Body of pancreas (tissue), 4 donors: ENCODE data around the gene OGFR. TPM values are rescaled to one million over a fixed set of nuclear protein-coding genes. Genes with fewer than 3 reads are reported as not detected.

ENCODE experiments used
- ATAC-seq: fragments of 150-250 bp; one replicate; pipeline ENCODE4 v1.9.1; 2016
- DNase-seq, 4 donors: peaks; one replicate each; pipeline ENCODE4 v3.0.0-alpha.2; 2019
- H3K27ac ChIP-seq, 4 donors: fragments of 200-600 bp; sonication (generic); 1 replicate in 3 of 4; 2 replicates in 1 of 4; pipeline versions ENCODE4 v1.5.1 to v1.6.1; 2016 to 2019; ENCODE audit warnings: mild to moderate bottlenecking in 1 of 4, mixed read lengths in 1 of 4, moderate library complexity in 1 of 4
- H3K27me3 ChIP-seq, 2 donors: fragments of 200-600 bp; sonication (generic); one replicate each; pipeline ENCODE4 v1.6.0; 2016; ENCODE audit warnings: mild to moderate bottlenecking in 1 of 2
- H3K36me3 ChIP-seq, 2 donors: fragments of 200-600 bp; sonication (generic); replicated peaks in 1 of 2; 2 replicates each; pipeline ENCODE4 v1.5.1; 2016; ENCODE audit warnings: low read depth in 2 of 2; ENCODE audit not compliant: insufficient read depth in 1 of 2
- H3K4me1 ChIP-seq: fragments of 200-600 bp; sonication (generic); one replicate; pipeline ENCODE4 v1.6.0; 2016
- H3K4me3 ChIP-seq, 2 donors: fragments of 200-600 bp; sonication (generic); 1 replicate in 1 of 2; 2 replicates in 1 of 2; pipeline ENCODE4 v1.5.1; 2016 to 2019
- H3K9me3 ChIP-seq, 3 donors: fragments of 200-600 bp; sonication (generic); 1 replicate in 2 of 3; 2 replicates in 1 of 3; pipeline ENCODE4 v1.5.1; 2016
- POLR2A ChIP-seq, 3 donors: fragments of 450-650 bp; IDR thresholded peaks; one replicate each; pipeline ENCODE4 v1.6.1; 2016; ENCODE audit warnings: antibody characterized with exemption in 3 of 3, mild to moderate bottlenecking in 2 of 3
- WGBS, 2 donors: methylation state at CpG; one replicate each; pipeline ENCODE4 v1.1.5; 2017; 5-methylcytosine and 5-hydroxymethylcytosine counted together
- intact Hi-C: fragments of 100-400 bp; cut with DNase I; formaldehyde crosslinking; loops from one replicate; pipeline ENCODE4 v1.15.1; 2023
- total RNA-seq, 2 donors: library from RNA; depleted of rRNA; stranded (reverse); fragments of >200 nt; gene quantifications; one replicate each; pipeline ENCODE4 v1.1.0, GENCODE V29; 2016
- TF ChIP-seq, protein P1 (sequence below), 7 experiments: fragments of 450-650 bp in 4 of 7; fragments of 200-600 bp in 3 of 7; sonication (generic) in 3 of 7; IDR thresholded peaks; one replicate each; pipeline ENCODE4 v1.5.1; 2016 to 2019; ENCODE audit warnings: antibody characterized with exemption in 7 of 7

Gene OGFR
- total RNA-seq, 2 donors from 2014 or later, result 46.4 to 47.8 TPM

DNA sequence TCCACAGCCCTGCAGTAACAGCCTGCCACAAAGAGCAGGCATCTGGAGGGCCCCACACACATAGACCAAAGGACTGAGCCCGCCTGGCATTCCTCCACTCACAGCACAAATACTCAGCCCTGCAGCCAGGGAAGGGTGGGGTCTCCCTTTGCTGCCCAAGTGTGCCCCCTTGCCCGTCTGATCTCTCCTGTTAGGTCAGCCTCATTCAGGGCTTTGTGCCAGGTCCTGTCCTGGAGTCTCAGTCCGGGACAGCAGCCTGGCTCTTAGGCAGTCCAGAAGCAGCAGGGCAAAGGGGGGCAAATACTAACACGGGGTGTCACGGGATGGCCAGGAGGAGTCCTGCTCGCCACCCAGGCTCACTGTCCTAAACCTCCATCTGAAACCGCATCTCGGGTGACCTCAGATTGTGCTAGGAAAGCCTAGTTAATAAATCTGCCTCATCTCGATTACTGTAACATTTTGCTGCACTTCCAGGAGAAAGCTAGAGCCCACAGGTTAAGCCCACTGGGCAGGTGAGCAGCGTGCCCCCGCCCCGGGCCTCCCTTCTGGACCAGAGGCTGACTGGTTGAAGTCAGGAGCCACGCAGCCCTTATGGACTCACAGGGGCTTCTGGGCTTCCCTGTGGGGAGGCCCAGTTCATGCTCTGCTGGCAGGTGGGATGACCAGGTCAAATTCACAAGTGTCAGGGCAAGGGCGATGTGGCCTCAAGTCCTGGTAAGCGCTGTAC, 3.2 kb upstream of the OGFR start:
- Histone ChIP-seq H3K4me1 (peaks cover 31% of the 10 kb centered on the region), H3K27ac (no peak overlapping the region), H3K4me3 (no peak overlapping the region), H3K36me3 (peaks cover 0 to 13% of the 10 kb centered on the region in 2 donors), H3K9me3 (no peaks in the 10 kb centered on the region), H3K27me3 (no peaks in the 10 kb centered on the region)
- DNase-seq (no peak), ATAC-seq (no peak)
- intact Hi-C loops, result no loop called here
- TF ChIP-seq POLR2A (IDR thresholded peaks at IDR 0.05), result no peak
- TF ChIP-seq, protein P1, sequence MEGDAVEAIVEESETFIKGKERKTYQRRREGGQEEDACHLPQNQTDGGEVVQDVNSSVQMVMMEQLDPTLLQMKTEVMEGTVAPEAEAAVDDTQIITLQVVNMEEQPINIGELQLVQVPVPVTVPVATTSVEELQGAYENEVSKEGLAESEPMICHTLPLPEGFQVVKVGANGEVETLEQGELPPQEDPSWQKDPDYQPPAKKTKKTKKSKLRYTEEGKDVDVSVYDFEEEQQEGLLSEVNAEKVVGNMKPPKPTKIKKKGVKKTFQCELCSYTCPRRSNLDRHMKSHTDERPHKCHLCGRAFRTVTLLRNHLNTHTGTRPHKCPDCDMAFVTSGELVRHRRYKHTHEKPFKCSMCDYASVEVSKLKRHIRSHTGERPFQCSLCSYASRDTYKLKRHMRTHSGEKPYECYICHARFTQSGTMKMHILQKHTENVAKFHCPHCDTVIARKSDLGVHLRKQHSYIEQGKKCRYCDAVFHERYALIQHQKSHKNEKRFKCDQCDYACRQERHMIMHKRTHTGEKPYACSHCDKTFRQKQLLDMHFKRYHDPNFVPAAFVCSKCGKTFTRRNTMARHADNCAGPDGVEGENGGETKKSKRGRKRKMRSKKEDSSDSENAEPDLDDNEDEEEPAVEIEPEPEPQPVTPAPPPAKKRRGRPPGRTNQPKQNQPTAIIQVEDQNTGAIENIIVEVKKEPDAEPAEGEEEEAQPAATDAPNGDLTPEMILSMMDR (IDR thresholded peaks at IDR 0.05), result no peak
- 80 to 100% methylated on average over 1 to 15 of the region's 15 CpGs for WGBS, 2 donors

DNA sequence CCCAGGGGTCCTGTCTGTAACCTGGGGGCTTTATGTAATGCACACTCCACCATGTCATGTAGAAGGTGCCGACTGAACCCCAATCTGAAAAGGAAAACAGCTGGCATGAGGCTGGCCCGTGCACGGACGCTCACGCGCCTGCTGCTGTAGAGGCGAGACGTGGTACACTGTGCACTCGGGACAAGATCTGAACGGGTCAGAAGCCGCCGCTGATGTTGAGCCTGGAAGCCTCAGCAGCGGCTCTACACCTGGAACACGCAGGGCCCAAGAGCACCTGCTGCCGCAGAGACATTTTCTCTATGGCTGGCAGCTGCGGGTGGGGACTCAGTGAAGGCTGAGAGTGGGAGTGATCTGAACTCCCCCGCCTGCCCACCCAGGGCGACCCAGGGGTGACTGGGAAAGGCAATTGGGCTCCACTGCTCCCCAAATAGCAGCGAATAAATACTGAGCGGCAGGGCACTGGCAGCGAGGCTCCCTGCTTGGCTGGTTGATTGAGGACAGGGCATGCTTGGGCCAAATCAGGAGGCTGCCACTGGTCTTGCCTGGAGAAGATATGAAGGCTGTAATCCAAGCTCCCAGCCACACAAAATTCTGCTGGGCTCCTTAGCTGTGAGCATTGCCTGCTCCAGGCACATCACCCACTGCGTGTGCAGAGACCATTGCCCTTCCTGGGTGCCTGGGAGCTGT, 2.5 kb upstream of the OGFR start:
- peaks cover 0 to 13% of the 10 kb centered on the region in 2 donors for H3K36me3 ChIP-seq
- 73 to 78% methylated on average over 21 to 22 of the region's 22 CpGs for WGBS, 2 donors
- DNase-seq, result no peak
- no peaks in the 10 kb centered on the region for H3K27me3 ChIP-seq
- H3K27ac ChIP-seq, result no peak overlapping the region
- H3K4me3 ChIP-seq, result no peak overlapping the region
- ATAC-seq, result no peak
- H3K9me3 ChIP-seq, result no peaks in the 10 kb centered on the region
- intact Hi-C loops, result no loop called here
- peaks cover 35% of the 10 kb centered on the region for H3K4me1 ChIP-seq
- no peak for TF ChIP-seq POLR2A (IDR thresholded peaks at IDR 0.05)
- TF ChIP-seq, protein P1 (IDR thresholded peaks at IDR 0.05), result no peak

DNA sequence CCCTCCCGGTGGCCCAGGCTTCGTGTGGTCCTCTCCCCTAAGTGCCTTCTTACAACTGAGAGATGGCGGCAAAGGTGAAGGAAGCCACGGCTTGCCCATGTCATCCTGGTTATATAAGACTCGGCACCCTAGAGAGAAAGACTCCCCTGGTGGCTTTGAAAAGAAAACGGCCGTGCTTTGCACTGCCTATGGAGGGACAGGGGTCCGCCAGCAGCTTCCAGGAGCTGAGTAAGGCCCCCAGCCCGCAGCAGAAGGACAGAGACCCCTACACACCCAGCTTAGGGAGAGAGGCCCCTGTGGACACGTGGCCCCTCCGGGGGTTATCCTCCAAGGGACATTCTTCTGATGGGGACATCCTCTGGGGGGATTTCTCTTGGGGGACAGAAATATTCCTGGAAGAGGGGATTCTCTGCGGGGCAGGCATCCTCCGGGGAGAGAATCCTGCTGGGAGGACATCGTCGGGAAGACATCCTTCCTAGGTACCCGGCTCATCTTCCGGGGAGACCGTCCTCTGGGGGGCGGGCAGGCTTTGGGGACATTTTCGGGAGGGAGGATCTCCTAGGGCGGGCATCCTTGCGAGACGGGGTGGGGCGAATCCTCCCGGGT, 511 bp upstream of the OGFR start:
- ATAC-seq (no peak), DNase-seq (no peak)
- Histone ChIP-seq H3K27ac (peak overlapping the region in 3 of 4 donors; percentile 13 to 81 (median 75)), H3K4me1 (peaks cover 24% of the 10 kb centered on the region), H3K36me3 (peaks cover 1 to 8% of the 10 kb centered on the region in 2 donors), H3K27me3 (no peaks in the 10 kb centered on the region), H3K9me3 (no peaks in the 10 kb centered on the region), H3K4me3 (peak overlapping the region; percentile 88 to 93)
- WGBS, 2 donors, result 22 to 28% methylated on average over 15 to 25 of the region's 25 CpGs
- no peak for TF ChIP-seq POLR2A (IDR thresholded peaks at IDR 0.05)
- TF ChIP-seq, protein P1 (IDR thresholded peaks at IDR 0.05), result no peak
- intact Hi-C loops, result no loop called here

- ATAC-seq (peak; percentile 30), DNase-seq (peak in 3 of 4 donors; percentile 37 to 45 (median 43))
- no peak for TF ChIP-seq POLR2A (IDR thresholded peaks at IDR 0.05)
- TF ChIP-seq, protein P1 (IDR thresholded peaks at IDR 0.05), result no peak
- H3K27ac ChIP-seq, result peak overlapping the region; percentile 8 to 81 (median 74)
- 1% methylated on average over 57 of the region's 58 CpGs; no CpG with 5 or more reads in 1 of the 2 donors for WGBS, 2 donors
- intact Hi-C loops, result no loop called here
- H3K4me3 ChIP-seq, result peak overlapping the region; percentile 88 to 93
- H3K36me3 ChIP-seq, result peaks cover 10 to 12% of the 10 kb centered on the region in 2 donors
- H3K4me1 ChIP-seq, result peaks cover 24% of the 10 kb centered on the region
- no peaks in the 10 kb centered on the region for H3K27me3 ChIP-seq
- no peaks in the 10 kb centered on the region for H3K9me3 ChIP-seq
These were observed 598 bp downstream of the OGFR start for GRCh38 chr20:62805155-62805710.
